ENCODE measurements around the gene SYNC. TPM values are rescaled to one million over a fixed set of nuclear protein-coding genes. Genes with fewer than 3 reads are reported as not detected.

SYNC gene
- total RNA-seq, 1 experiment from 2014 or later, result 0.20 TPM

GRCh38 chr1:32748926-32749325 is 46.4 kb upstream of the SYNC start:
- DNase-seq, result no peak
- no peaks in the 10 kb centered on the region for H3K9me3 ChIP-seq
- H3K27me3 ChIP-seq (replicated peaks; ENCODE audit: control insufficient read depth, insufficient read depth, low read length), result no peaks in the 10 kb centered on the region
- no peaks in the 10 kb centered on the region for H3K4me1 ChIP-seq
- no peaks in the 10 kb centered on the region for H3K36me3 ChIP-seq (ENCODE audit: control insufficient read depth, insufficient read depth, low read length)
- ChIA-PET POLR2A (no interaction called here), CTCF (no interaction called here)
- intact Hi-C loops (cut with micrococcal nuclease; ENCODE audit: unreplicated experiment), result no loop called here
- no peaks in the 10 kb centered on the region for H3K9me3 Mint-ChIP-seq (ENCODE audit: unreplicated experiment)
- no peak overlapping the region for H3K4me3 Mint-ChIP-seq (ENCODE audit: unreplicated experiment)
- H3K27ac Mint-ChIP-seq (ENCODE audit: unreplicated experiment), result peak overlapping the region; percentile 27
- no TSS peak for BruUV-seq (replicated peaks)
- H3K27me3 Mint-ChIP-seq (ENCODE audit: insufficient read depth, unreplicated experiment), result no peaks in the 10 kb centered on the region
- no peak overlapping the region for H3K4me3 ChIP-seq (ENCODE audit: low read depth, low read length)
- peaks cover 19% of the 10 kb centered on the region for H3K4me1 Mint-ChIP-seq (ENCODE audit: low read depth, unreplicated experiment)
- H3K36me3 Mint-ChIP-seq (ENCODE audit: insufficient read depth, unreplicated experiment), result peaks cover 43% of the 10 kb centered on the region
- TF ChIP-seq CTCF (IDR thresholded peaks at IDR 0.05; ENCODE audit: insufficient read depth in 1 of 2, low read depth in 1 of 2, low read length in 1 of 2, severe bottlenecking in 1 of 2, unreplicated experiment in 1 of 2), result no peak

- H3K27ac Mint-ChIP-seq (ENCODE audit: unreplicated experiment), result no peak overlapping the region
- ChIA-PET CTCF (no interaction called here), POLR2A (no interaction called here)
- H3K36me3 ChIP-seq (ENCODE audit: control insufficient read depth, insufficient read depth, low read length), result no peaks in the 10 kb centered on the region
- no peaks in the 10 kb centered on the region for H3K27me3 Mint-ChIP-seq (ENCODE audit: insufficient read depth, unreplicated experiment)
- peaks cover 44% of the 10 kb centered on the region for H3K36me3 Mint-ChIP-seq (ENCODE audit: insufficient read depth, unreplicated experiment)
- H3K4me1 ChIP-seq, result peaks cover 4% of the 10 kb centered on the region
- no peak overlapping the region for H3K4me3 Mint-ChIP-seq (ENCODE audit: unreplicated experiment)
- no peaks in the 10 kb centered on the region for H3K27me3 ChIP-seq (replicated peaks; ENCODE audit: control insufficient read depth, insufficient read depth, low read length)
- intact Hi-C loops (cut with micrococcal nuclease; ENCODE audit: unreplicated experiment), result no loop called here
- no peak for TF ChIP-seq CTCF (IDR thresholded peaks at IDR 0.05; ENCODE audit: insufficient read depth in 1 of 2, low read depth in 1 of 2, low read length in 1 of 2, severe bottlenecking in 1 of 2, unreplicated experiment in 1 of 2)
- no peaks in the 10 kb centered on the region for H3K9me3 Mint-ChIP-seq (ENCODE audit: unreplicated experiment)
- BruUV-seq (replicated peaks), result no TSS peak
- no peak overlapping the region for H3K4me3 ChIP-seq (ENCODE audit: low read depth, low read length)
- no peak for DNase-seq
- peaks cover 19% of the 10 kb centered on the region for H3K4me1 Mint-ChIP-seq (ENCODE audit: low read depth, unreplicated experiment)
- H3K9me3 ChIP-seq, result no peaks in the 10 kb centered on the region
Observed at GRCh38 chr1:32748348-32748747, 45.8 kb upstream of the SYNC start.

- H3K4me3 Mint-ChIP-seq (ENCODE audit: unreplicated experiment), result no peak overlapping the region
- POLR2A ChIA-PET, result no interaction called here
Observed at GRCh38 chr1:32746130-32746529, 43.6 kb upstream of the SYNC start.

More at GRCh38 chr1:32746130-32746529, 43.6 kb upstream of the SYNC start:
- no peak overlapping the region for H3K27ac Mint-ChIP-seq (ENCODE audit: unreplicated experiment)
- H3K36me3 Mint-ChIP-seq (ENCODE audit: insufficient read depth, unreplicated experiment), result peaks cover 30% of the 10 kb centered on the region
- intact Hi-C loops (cut with micrococcal nuclease; ENCODE audit: unreplicated experiment), result no loop called here
- BruUV-seq (replicated peaks), result no TSS peak
- Histone ChIP-seq H3K36me3 (ENCODE audit: control insufficient read depth, insufficient read depth, low read length) (no peaks in the 10 kb centered on the region), H3K4me1 (peaks cover 15% of the 10 kb centered on the region), H3K9me3 (no peaks in the 10 kb centered on the region), H3K27me3 (replicated peaks; ENCODE audit: control insufficient read depth, insufficient read depth, low read length) (no peaks in the 10 kb centered on the region), H3K4me3 (ENCODE audit: low read depth, low read length) (no peak overlapping the region)
- H3K4me1 Mint-ChIP-seq (ENCODE audit: low read depth, unreplicated experiment), result peaks cover 9% of the 10 kb centered on the region
- TF ChIP-seq CTCF (IDR thresholded peaks at IDR 0.05; ENCODE audit: insufficient read depth in 1 of 2, low read depth in 1 of 2, low read length in 1 of 2, severe bottlenecking in 1 of 2, unreplicated experiment in 1 of 2), result no peak
- CTCF ChIA-PET, result no interaction called here
- no peak for DNase-seq
- H3K9me3 Mint-ChIP-seq (ENCODE audit: unreplicated experiment), result no peaks in the 10 kb centered on the region
- H3K27me3 Mint-ChIP-seq (ENCODE audit: insufficient read depth, unreplicated experiment), result no peaks in the 10 kb centered on the region
